HG02571 (cell line): ENCODE measurements around the gene PROM1.

Experiments used
- ATAC-seq: cut with Tn5 transposase; IDR thresholded peaks from one replicate; pipeline ENCODE4 v1.9.1; 2021; ENCODE audit warnings: mild to moderate bottlenecking, moderate library complexity; ENCODE audit not compliant: unreplicated experiment

Gene PROM1

GRCh38 chr4:16067515-16067914, 16.3 kb downstream of the PROM1 start:
- no peak for ATAC-seq

GRCh38 chr4:16066586-16067128, 17.2 kb downstream of the PROM1 start:
- no peak for ATAC-seq

GRCh38 chr4:16065066-16065465, 18.8 kb downstream of the PROM1 start:
- ATAC-seq, result no peak

- no peak for ATAC-seq
Observed at GRCh38 chr4:16062601-16063000, 21.2 kb downstream of the PROM1 start.

GRCh38 chr4:16056681-16057385, 27.0 kb downstream of the PROM1 start:
- ATAC-seq, result no peak

GRCh38 chr4:16055873-16056272, 27.9 kb downstream of the PROM1 start:
- no peak for ATAC-seq

- no peak for ATAC-seq
Observed at GRCh38 chr4:16055471-16055870, 28.4 kb downstream of the PROM1 start.

GRCh38 chr4:16052939-16053338, 30.9 kb downstream of the PROM1 start:
- ATAC-seq, result no peak

GRCh38 chr4:16051980-16052379, 31.8 kb downstream of the PROM1 start:
- no peak for ATAC-seq

- ATAC-seq, result no peak
Observed at GRCh38 chr4:16051132-16051531, 32.7 kb downstream of the PROM1 start.

GRCh38 chr4:16050669-16051068, 33.2 kb downstream of the PROM1 start:
- ATAC-seq, result no peak

GRCh38 chr4:16048619-16049419, 35.0 kb downstream of the PROM1 start:
- no peak for ATAC-seq

GRCh38 chr4:16045687-16046086, 38.1 kb downstream of the PROM1 start:
- ATAC-seq, result no peak

GRCh38 chr4:16043642-16044498, 40.0 kb downstream of the PROM1 start:
- no peak for ATAC-seq

GRCh38 chr4:16039139-16039538, 44.7 kb downstream of the PROM1 start:
- ATAC-seq, result no peak

- no peak for ATAC-seq
Observed at GRCh38 chr4:16037901-16038300, 45.9 kb downstream of the PROM1 start.

- no peak for ATAC-seq
Observed at GRCh38 chr4:16035843-16036242, 48.0 kb downstream of the PROM1 start.

- no peak for ATAC-seq
Observed at GRCh38 chr4:16034010-16034748, 49.6 kb downstream of the PROM1 start.

- ATAC-seq, result no peak
Observed at GRCh38 chr4:16032396-16032770, 51.4 kb downstream of the PROM1 start.

- no peak for ATAC-seq
Observed at GRCh38 chr4:16031546-16032395, 52.1 kb downstream of the PROM1 start.
